ENCODE measurements around the gene EXOC2.

EXOC2 gene

GRCh38 chr6:513961-514360 lies 179.0 kb downstream of the EXOC2 start:
- DNase-seq = no peak

- DNase-seq = no peak
Observed at GRCh38 chr6:513058-513457, 179.9 kb downstream of the EXOC2 start.

GRCh38 chr6:511488-512137 lies 181.3 kb downstream of the EXOC2 start:
- DNase-seq = no peak

- no peak for DNase-seq
Observed at GRCh38 chr6:509676-510075, 183.3 kb downstream of the EXOC2 start.

- no peak for DNase-seq
Observed at GRCh38 chr6:508614-509013, 184.3 kb downstream of the EXOC2 start.

GRCh38 chr6:508006-508405 lies 184.9 kb downstream of the EXOC2 start:
- no peak for DNase-seq

GRCh38 chr6:506920-507622 lies 185.9 kb downstream of the EXOC2 start:
- DNase-seq = no peak

- DNase-seq = no peak
Observed at GRCh38 chr6:506508-506907, 186.4 kb downstream of the EXOC2 start.

- DNase-seq = no peak
Observed at GRCh38 chr6:505374-505773, 187.6 kb downstream of the EXOC2 start.

GRCh38 chr6:504446-504980 lies 188.4 kb downstream of the EXOC2 start:
- no peak for DNase-seq

GRCh38 chr6:503610-504362 lies 189.2 kb downstream of the EXOC2 start:
- no peak for DNase-seq

- no peak for DNase-seq
Observed at GRCh38 chr6:502761-503160, 190.2 kb downstream of the EXOC2 start.

GRCh38 chr6:501891-502601 lies 190.9 kb downstream of the EXOC2 start:
- DNase-seq = no peak

- DNase-seq = no peak
Observed at GRCh38 chr6:499617-500016, 193.3 kb downstream of the EXOC2 start.

- DNase-seq = no peak
Observed at GRCh38 chr6:498795-499231, 194.1 kb downstream of the EXOC2 start.

GRCh38 chr6:497258-497657 lies 195.7 kb downstream of the EXOC2 start:
- DNase-seq = no peak

- no peak for DNase-seq
Observed at GRCh38 chr6:496649-497048, 196.3 kb downstream of the EXOC2 start.

- DNase-seq = no peak
Observed at GRCh38 chr6:494394-494793, 198.5 kb downstream of the EXOC2 start.

GRCh38 chr6:493840-494239 lies 199.1 kb downstream of the EXOC2 start:
- DNase-seq = no peak

- DNase-seq = no peak
Observed at GRCh38 chr6:492816-493414, 200.0 kb downstream of the EXOC2 start.

- DNase-seq = no peak
Observed at GRCh38 chr6:492178-492577, 200.8 kb downstream of the EXOC2 start.

- DNase-seq = no peak
Observed at GRCh38 chr6:491233-491632, 201.7 kb downstream of the EXOC2 start.

All from NCI-H1694 treated with DMSO at 0.1 percent for 48 hours (cell line).